Prostate gland (tissue), 2 donors: ENCODE measurements around the gene PKNOX2.

Experiments
- CTCF ChIP-seq, 4 experiments: fragments of 200-600 bp in 2 of 4; fragments of 450-650 bp in 2 of 4; sonication (generic) in 2 of 4; IDR thresholded peaks; 1 replicate in 3 of 4; 2 replicates in 1 of 4; pipeline ENCODE4 v1.5.1; 2016 to 2019; ENCODE audit warnings: antibody characterized with exemption in 4 of 4, mild to moderate bottlenecking in 2 of 4, moderate library complexity in 2 of 4
- POLR2A ChIP-seq: fragments of 450-650 bp; IDR thresholded peaks from one replicate; pipeline ENCODE4 v1.6.1; 2016; ENCODE audit warnings: antibody characterized with exemption, mild to moderate bottlenecking

- TF ChIP-seq CTCF (IDR thresholded peaks at IDR 0.05): no peak
- TF ChIP-seq POLR2A: no peak
These were observed 88.7 kb downstream of the PKNOX2 start for GRCh38 chr11:125253289-125253688.
